Measurements from ENCODE around the gene GSS. TPM values are rescaled to one million over a fixed set of nuclear protein-coding genes. Genes with fewer than 3 reads are reported as not detected.

The GSS gene
- total and polyA plus RNA-seq, 4 donors: 20.8 to 38.8 (median 35.4) TPM

- H3K4me3 ChIP-seq (ENCODE audit: low read depth in 1 of 3, low read length in 3 of 3): no peak overlapping the region
- WGBS: 97% methylated on average over 20 of the region's 20 CpGs
- H3K27me3 ChIP-seq (ENCODE audit: control insufficient read depth in 4 of 4, insufficient read depth in 4 of 4, low read length in 3 of 4): no peaks in the 10 kb centered on the region
- H3K27ac ChIP-seq (ENCODE audit: low read depth in 1 of 2, low read length in 2 of 2): no peak overlapping the region
- H3K36me3 ChIP-seq (ENCODE audit: control insufficient read depth in 4 of 4, insufficient read depth in 3 of 4, low read depth in 1 of 4, low read length in 3 of 4): peaks cover 0 to 20% (median 5%) of the 10 kb centered on the region in 4 donors
- no peak for DNase-seq (ENCODE audit: low spot score)
- TF ChIP-seq TAF1 (conservative IDR thresholded peaks at IDR 0.05) (no peak), JUND (IDR thresholded peaks at IDR 0.05) (no peak), ZBTB33 (IDR thresholded peaks at IDR 0.05) (no peak), YY1 (IDR thresholded peaks at IDR 0.05) (no peak), SP1 (IDR thresholded peaks at IDR 0.05) (no peak), RXRA (IDR thresholded peaks at IDR 0.05) (no peak), HNF4A (conservative IDR thresholded peaks at IDR 0.05) (no peak), FOXA2 (IDR thresholded peaks at IDR 0.05) (no peak), NR2F2 (IDR thresholded peaks at IDR 0.05) (no peak), GABPA (IDR thresholded peaks at IDR 0.05 in 1 of 2, conservative IDR thresholded peaks at IDR 0.05 in 1 of 2) (no peak)
- TF ChIP-seq, protein P1, sequence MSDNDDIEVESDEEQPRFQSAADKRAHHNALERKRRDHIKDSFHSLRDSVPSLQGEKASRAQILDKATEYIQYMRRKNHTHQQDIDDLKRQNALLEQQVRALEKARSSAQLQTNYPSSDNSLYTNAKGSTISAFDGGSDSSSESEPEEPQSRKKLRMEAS (IDR thresholded peaks at IDR 0.05): no peak
- TF ChIP-seq, protein P2, sequence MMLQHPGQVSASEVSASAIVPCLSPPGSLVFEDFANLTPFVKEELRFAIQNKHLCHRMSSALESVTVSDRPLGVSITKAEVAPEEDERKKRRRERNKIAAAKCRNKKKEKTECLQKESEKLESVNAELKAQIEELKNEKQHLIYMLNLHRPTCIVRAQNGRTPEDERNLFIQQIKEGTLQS (IDR thresholded peaks at IDR 0.05): no peak
- TF ChIP-seq, protein P3, sequence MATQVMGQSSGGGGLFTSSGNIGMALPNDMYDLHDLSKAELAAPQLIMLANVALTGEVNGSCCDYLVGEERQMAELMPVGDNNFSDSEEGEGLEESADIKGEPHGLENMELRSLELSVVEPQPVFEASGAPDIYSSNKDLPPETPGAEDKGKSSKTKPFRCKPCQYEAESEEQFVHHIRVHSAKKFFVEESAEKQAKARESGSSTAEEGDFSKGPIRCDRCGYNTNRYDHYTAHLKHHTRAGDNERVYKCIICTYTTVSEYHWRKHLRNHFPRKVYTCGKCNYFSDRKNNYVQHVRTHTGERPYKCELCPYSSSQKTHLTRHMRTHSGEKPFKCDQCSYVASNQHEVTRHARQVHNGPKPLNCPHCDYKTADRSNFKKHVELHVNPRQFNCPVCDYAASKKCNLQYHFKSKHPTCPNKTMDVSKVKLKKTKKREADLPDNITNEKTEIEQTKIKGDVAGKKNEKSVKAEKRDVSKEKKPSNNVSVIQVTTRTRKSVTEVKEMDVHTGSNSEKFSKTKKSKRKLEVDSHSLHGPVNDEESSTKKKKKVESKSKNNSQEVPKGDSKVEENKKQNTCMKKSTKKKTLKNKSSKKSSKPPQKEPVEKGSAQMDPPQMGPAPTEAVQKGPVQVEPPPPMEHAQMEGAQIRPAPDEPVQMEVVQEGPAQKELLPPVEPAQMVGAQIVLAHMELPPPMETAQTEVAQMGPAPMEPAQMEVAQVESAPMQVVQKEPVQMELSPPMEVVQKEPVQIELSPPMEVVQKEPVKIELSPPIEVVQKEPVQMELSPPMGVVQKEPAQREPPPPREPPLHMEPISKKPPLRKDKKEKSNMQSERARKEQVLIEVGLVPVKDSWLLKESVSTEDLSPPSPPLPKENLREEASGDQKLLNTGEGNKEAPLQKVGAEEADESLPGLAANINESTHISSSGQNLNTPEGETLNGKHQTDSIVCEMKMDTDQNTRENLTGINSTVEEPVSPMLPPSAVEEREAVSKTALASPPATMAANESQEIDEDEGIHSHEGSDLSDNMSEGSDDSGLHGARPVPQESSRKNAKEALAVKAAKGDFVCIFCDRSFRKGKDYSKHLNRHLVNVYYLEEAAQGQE (IDR thresholded peaks at IDR 0.05): no peak
- H3K9ac ChIP-seq (ENCODE audit: low read depth in 1 of 2, low read length in 2 of 2): no peak overlapping the region
- no peaks in the 10 kb centered on the region for H3K9me3 ChIP-seq (ENCODE audit: control insufficient read depth in 4 of 4, low read length in 3 of 4)
- peaks cover 0 to 29% (median 15%) of the 10 kb centered on the region in 4 donors for H3K4me1 ChIP-seq (ENCODE audit: control insufficient read depth in 4 of 4, insufficient read depth in 4 of 4, low read length in 3 of 4)
Observed at GRCh38 chr20:34992751-34993417, 37.3 kb upstream of the GSS start.

GRCh38 chr20:34990661-34991214 lies 35.1 kb upstream of the GSS start:
- Histone ChIP-seq H3K9me3 (ENCODE audit: control insufficient read depth in 4 of 4, low read length in 3 of 4) (no peaks in the 10 kb centered on the region), H3K4me1 (ENCODE audit: control insufficient read depth in 4 of 4, insufficient read depth in 4 of 4, low read length in 3 of 4) (peaks cover 0 to 23% (median 13%) of the 10 kb centered on the region in 4 donors), H3K36me3 (ENCODE audit: control insufficient read depth in 4 of 4, insufficient read depth in 3 of 4, low read depth in 1 of 4, low read length in 3 of 4) (peaks cover 0 to 11% (median 3%) of the 10 kb centered on the region in 4 donors), H3K27ac (ENCODE audit: low read depth in 1 of 2, low read length in 2 of 2) (no peak overlapping the region), H3K27me3 (ENCODE audit: control insufficient read depth in 4 of 4, insufficient read depth in 4 of 4, low read length in 3 of 4) (no peaks in the 10 kb centered on the region), H3K4me3 (ENCODE audit: low read depth in 1 of 3, low read length in 3 of 3) (no peak overlapping the region), H3K9ac (ENCODE audit: low read depth in 1 of 2, low read length in 2 of 2) (no peak overlapping the region)
- WGBS: 94% methylated on average over 18 of the region's 18 CpGs
- no peak for DNase-seq (ENCODE audit: low spot score)
- TF ChIP-seq RXRA (IDR thresholded peaks at IDR 0.05): no peak
- TF ChIP-seq TAF1 (conservative IDR thresholded peaks at IDR 0.05): no peak
- no peak for TF ChIP-seq ZBTB33 (IDR thresholded peaks at IDR 0.05)
- TF ChIP-seq, protein P3 (IDR thresholded peaks at IDR 0.05): no peak
- no peak for TF ChIP-seq GABPA (IDR thresholded peaks at IDR 0.05 in 1 of 2, conservative IDR thresholded peaks at IDR 0.05 in 1 of 2)
- no peak for TF ChIP-seq CTCF (IDR thresholded peaks at IDR 0.05; ENCODE audit: low read depth, low read length, missing input control)
- no peak for TF ChIP-seq FOXA2 (IDR thresholded peaks at IDR 0.05)
- no peak for TF ChIP-seq SP1 (IDR thresholded peaks at IDR 0.05)
- TF ChIP-seq JUND (IDR thresholded peaks at IDR 0.05): no peak
- TF ChIP-seq, protein P1 (IDR thresholded peaks at IDR 0.05): no peak
- no peak for TF ChIP-seq YY1 (IDR thresholded peaks at IDR 0.05)
- no peak for TF ChIP-seq HNF4G (IDR thresholded peaks at IDR 0.05)
